ENCODE results near the gene ZSCAN23. TPM values are rescaled to one million over a fixed set of nuclear protein-coding genes. Genes with fewer than 3 reads are reported as not detected.
"Not testable (repeated sequence)": the region's sequence is repeated elsewhere in the genome, so short reads cannot be mapped to it uniquely, and the experiment has no call there.

Gene ZSCAN23
- total RNA-seq, 3 donors from 2014 or later, result 0.46 to 0.76 (median 0.69) TPM

DNA sequence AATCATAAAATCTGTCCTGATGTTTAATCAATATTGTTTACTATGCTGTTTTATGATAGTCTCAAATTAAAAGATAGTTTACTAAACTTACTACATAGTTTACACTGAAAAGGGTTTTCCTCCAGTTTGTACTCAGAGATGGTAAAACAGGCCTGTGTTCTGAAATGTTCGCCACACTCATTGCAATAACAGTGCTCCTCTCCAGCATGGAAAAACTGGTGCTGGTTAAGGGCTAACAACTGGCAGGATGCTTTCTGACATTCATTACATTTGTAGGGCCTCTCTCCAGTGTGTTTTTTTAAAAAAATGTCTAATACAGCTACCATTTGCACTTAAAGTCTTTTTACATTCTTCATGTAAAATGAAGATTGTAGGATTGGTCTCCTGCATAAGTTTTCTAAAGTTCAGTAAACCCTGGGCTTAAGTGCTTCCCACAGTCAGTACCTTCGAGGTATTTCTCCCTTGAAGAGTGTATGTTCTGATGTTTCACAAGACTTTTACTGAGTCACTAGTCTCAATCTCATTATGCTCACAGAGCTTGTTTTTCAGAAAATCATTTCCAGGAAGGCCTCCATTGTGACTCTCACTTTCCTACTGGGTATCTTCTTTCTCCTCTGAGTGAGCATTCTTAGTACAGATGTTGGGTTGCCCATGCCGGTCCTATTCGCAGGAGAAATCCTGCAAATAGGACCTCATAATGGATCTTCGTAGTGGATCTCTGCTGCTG is 35.1 kb downstream of the ZSCAN23 start:
- H3K4me1 Mint-ChIP-seq (ENCODE audit: low read depth), result peaks cover 2% of the 10 kb centered on the region
- no peaks in the 10 kb centered on the region for H3K9me3 Mint-ChIP-seq
- no peaks in the 10 kb centered on the region for H3K36me3 Mint-ChIP-seq (ENCODE audit: insufficient read depth)
- H3K27me3 Mint-ChIP-seq (ENCODE audit: low read depth), result peaks cover 30% of the 10 kb centered on the region
- H3K4me3 Mint-ChIP-seq, result no peak overlapping the region
- no peak for DNase-seq
- peak; percentile 70 to 73 for ATAC-seq

DNA sequence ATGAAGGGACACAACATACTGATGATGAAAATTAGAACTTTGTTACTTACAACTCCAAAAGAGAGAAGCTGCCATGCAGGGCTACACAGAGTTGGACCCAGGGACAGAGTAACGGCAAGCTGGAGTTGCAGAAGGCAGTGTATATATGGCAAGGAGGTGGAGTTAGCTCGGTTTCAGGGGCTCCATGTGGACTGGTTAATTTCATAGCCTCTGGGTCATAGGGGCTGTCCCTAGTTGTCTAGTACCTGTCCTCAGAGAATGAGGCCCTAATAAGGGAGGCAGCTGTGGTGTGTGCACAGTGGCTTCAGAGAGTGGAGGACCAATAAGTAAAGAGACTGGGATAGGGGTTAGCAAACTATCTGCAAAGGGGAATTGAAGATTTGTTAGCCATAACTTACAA is 35.9 kb downstream of the ZSCAN23 start:
- Mint-ChIP-seq H3K4me3 (no peak overlapping the region), H3K4me1 (ENCODE audit: low read depth) (peaks cover 2% of the 10 kb centered on the region), H3K27me3 (ENCODE audit: low read depth) (peaks cover 27% of the 10 kb centered on the region), H3K36me3 (ENCODE audit: insufficient read depth) (no peaks in the 10 kb centered on the region), H3K9me3 (no peaks in the 10 kb centered on the region)
- ATAC-seq (no peak), DNase-seq (no peak)

DNA sequence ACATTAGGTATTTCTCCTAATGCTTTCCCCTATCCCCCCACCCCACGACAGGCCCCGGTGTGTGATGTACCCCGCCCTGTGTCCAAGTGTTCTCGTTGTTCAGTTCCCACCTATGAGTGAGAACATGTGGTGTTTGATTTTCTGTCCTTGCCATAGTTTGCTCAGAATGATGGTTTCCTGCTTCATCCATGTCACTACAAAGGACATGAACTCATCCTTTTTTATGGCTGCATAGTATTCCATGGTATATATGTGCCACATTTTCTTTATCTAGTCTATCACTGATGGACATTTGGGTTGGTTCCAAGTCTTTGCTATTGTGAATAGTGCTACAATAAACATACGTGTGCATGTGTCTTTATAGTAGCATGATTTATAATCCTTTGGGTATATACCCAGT is 39.4 kb downstream of the ZSCAN23 start:
- not testable (repeated sequence) for H3K4me3 Mint-ChIP-seq; H3K9me3 Mint-ChIP-seq; ATAC-seq; H3K4me1 Mint-ChIP-seq (ENCODE audit: low read depth); H3K36me3 Mint-ChIP-seq (ENCODE audit: insufficient read depth); DNase-seq
- peaks cover 18% of the 10 kb centered on the region for H3K27me3 Mint-ChIP-seq (ENCODE audit: low read depth)

DNA sequence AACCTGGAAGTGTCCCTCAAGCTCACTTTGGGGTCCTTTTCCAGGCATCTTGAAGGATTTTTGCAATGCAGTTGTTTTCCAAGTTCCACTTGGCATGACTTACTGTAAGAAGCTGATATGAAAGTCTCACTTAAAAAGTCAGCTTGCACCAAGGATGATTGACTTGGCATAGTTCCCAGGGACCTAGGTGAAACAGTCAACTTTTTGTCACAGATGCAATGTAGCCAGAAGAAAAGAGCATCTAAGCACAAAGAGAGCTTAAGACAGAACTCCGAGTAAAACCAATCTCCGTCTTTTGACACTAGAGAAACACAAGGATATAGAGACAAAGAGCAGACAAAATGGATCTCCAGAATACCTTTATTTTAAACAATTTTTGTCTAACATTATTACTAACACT is 41.1 kb downstream of the ZSCAN23 start:
- no peak for ATAC-seq
- Mint-ChIP-seq H3K4me3 (no peak overlapping the region), H3K4me1 (ENCODE audit: low read depth) (peaks cover 19% of the 10 kb centered on the region), H3K27me3 (ENCODE audit: low read depth) (peaks cover 18% of the 10 kb centered on the region), H3K9me3 (no peaks in the 10 kb centered on the region), H3K36me3 (ENCODE audit: insufficient read depth) (peaks cover 10% of the 10 kb centered on the region)
- no peak for DNase-seq

DNA sequence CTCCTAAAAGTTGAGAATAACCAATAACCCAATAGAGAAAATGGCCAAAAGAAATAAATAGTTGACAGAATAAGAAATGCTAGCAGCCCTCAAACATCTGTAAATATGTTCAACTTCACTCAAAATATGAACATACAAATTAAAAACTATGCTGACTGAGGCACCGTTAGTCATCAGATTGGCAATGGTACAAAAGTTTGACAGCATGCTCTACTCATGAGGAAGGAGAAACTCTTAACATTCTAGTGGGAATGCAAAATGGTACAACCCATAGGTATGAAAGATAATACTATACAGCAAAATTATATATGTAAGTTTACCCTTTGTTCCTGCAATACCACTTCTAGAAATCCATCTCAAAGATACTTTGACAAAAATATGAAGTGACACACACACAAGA is 42.1 kb downstream of the ZSCAN23 start:
- Mint-ChIP-seq H3K36me3 (ENCODE audit: insufficient read depth) (peaks cover 16% of the 10 kb centered on the region), H3K9me3 (no peaks in the 10 kb centered on the region), H3K4me3 (no peak overlapping the region), H3K4me1 (ENCODE audit: low read depth) (peaks cover 28% of the 10 kb centered on the region), H3K27me3 (ENCODE audit: low read depth) (peaks cover 17% of the 10 kb centered on the region)
- no peak for DNase-seq
- ATAC-seq, result no peak

DNA sequence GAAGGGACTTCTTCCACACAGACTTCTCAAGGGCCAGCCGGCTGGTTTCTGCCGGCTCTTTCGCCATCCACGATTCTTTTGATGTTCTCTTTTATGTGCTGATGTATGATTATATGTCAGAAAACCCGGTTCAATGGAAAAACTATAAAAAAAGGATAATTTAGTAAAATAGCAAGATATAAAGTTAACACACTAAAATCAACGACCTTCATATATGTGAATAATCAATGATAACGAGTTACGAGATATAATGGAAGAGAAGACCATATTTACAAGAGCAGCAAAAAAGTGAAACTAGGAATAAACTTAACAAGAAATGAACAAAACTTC is 43.2 kb downstream of the ZSCAN23 start:
- Mint-ChIP-seq H3K9me3 (no peaks in the 10 kb centered on the region), H3K4me1 (ENCODE audit: low read depth) (peaks cover 38% of the 10 kb centered on the region), H3K27me3 (ENCODE audit: low read depth) (peaks cover 17% of the 10 kb centered on the region), H3K36me3 (ENCODE audit: insufficient read depth) (peaks cover 22% of the 10 kb centered on the region), H3K4me3 (peak overlapping the region; percentile 92)
- DNase-seq (no peak), ATAC-seq (no peak)

DNA sequence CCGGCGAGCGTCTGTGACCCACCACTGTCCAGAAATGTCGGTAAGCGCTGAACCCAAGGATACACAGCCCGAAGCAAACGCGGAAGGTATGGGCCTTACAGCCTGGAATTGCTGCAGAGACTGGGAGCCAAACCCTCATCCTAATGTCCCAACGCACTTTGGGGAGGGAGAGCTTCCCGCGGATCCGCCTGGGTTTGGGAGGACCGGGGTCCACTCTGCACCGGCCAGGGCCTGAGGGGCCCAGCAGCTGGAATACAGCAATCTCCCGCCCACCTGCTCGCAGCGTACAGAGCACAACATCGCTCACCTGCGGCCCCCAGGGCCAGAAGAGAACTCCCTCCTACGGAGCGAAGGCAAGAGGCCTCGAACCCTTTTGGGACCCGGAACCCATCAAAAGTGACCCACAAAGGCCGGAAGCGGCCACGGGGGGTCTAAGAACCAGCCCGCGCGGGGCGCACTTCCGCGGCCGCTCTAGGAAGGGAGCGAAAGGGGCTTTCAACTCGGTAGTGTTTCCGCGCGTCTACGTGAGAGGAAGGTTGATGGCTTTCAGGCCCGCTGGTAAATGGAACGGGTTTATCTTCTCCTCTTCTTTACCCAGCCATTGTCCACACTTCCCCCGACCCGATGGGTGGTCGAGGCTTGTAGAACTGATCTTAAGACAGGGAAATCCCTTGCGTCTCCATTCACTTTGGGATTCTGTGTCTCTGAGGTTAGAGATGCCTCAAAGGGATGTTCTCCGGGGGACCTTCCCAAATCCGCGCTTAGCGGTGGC is 43.8 kb downstream of the ZSCAN23 start, which contains the start of gene ZSCAN12:
TSS of gene ZSCAN12 (minus strand) at position 398 of the 772 bp plus-strand sequence. CDS start 1,342 bp downstream, outside the sequence.
- Mint-ChIP-seq H3K4me3 (peak within 1 kb of the TSS; percentile 92), H3K9me3 (no peaks in the 10 kb centered on the region), H3K27me3 (ENCODE audit: low read depth) (peaks cover 15% of the 10 kb centered on the region), H3K4me1 (ENCODE audit: low read depth) (peaks cover 39% of the 10 kb centered on the region), H3K36me3 (ENCODE audit: insufficient read depth) (peaks cover 23% of the 10 kb centered on the region)
- DNase-seq (peak; percentile 78), ATAC-seq (peak; percentile 98)

DNA sequence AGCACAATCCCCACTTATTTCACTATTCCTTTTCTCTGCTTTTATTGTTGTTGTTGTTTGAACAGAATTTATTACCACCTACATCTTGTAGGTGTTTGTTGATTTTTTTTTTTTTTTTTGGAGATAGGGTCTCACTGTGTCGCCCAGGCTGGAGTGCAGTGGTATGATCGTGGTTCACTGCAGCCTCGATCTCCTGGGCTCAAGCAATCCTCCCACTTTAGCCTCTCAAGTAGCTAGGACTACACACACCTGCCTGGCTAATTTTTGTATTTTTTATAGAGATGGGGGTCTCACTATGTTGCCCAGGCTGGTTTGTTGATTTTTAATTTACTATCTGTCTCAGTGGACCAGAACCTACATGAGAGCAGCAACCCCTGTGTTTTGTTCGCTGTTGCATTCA is 47.4 kb downstream of the ZSCAN23 start:
- H3K27me3 Mint-ChIP-seq (ENCODE audit: low read depth), result no peaks in the 10 kb centered on the region
- no peaks in the 10 kb centered on the region for H3K9me3 Mint-ChIP-seq
- no peak overlapping the region for H3K4me3 Mint-ChIP-seq
- H3K36me3 Mint-ChIP-seq (ENCODE audit: insufficient read depth), result peaks cover 46% of the 10 kb centered on the region
- ATAC-seq, result no peak
- H3K4me1 Mint-ChIP-seq (ENCODE audit: low read depth), result peaks cover 43% of the 10 kb centered on the region
- DNase-seq, result no peak

DNA sequence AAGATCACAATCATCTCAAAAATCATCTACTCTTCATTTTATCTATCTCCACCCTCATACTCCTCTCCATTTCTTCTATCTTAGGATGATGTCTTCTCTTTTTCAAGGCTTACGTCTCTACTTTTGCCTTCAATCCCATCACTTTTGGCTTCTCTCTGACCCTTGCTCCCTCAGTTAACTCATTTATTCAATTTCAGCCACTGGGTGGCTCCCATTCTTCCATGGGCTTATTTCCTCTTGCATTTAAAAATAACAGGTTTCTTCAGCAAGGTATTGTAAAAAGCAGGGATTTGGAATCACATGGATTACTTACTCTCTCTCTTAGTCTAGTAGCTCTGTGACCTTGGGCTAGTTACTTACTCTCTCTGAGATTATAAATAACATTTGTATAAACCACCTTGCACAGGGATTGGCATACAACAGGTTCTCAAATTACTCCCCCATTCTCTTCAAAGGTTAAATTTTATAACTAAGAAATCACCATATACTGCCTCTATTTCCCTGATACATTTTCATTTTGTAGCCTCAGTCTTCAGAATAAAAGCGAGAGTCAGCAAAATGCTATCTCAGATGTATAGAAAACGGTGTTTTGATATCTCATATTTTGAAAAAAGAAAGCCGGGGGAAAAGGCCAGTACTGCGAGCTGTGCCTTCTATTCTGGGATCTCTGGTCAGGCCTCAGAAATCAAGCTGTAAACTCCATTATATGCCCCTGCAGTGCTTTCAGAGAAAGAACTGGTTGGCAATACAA is 49.2 kb downstream of the ZSCAN23 start:
- Mint-ChIP-seq H3K4me3 (no peak overlapping the region), H3K4me1 (ENCODE audit: low read depth) (peaks cover 37% of the 10 kb centered on the region), H3K36me3 (ENCODE audit: insufficient read depth) (peaks cover 62% of the 10 kb centered on the region), H3K27me3 (ENCODE audit: low read depth) (no peaks in the 10 kb centered on the region), H3K9me3 (no peaks in the 10 kb centered on the region)
- DNase-seq (no peak), ATAC-seq (no peak)

DNA sequence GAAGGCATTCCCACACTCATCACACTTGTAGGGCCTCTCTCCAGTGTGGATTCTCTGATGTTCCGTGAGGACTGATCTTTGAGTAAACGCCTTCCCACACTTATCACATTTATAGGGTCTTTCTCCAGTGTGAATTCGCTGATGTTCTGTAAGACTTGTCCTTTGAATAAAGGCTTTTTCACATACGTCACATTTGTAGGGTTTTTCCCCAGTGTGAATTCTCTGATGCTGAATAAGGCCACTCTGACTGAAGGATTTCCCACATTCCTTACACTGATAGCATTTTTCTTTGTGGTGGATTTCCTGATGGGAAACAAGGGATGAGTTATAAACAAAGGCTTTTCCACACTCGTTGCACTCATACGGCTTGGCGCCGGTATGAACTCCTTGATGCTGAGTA is 52.6 kb downstream of the ZSCAN23 start:
- Mint-ChIP-seq H3K4me1 (ENCODE audit: low read depth) (peaks cover 15% of the 10 kb centered on the region), H3K4me3 (no peak overlapping the region), H3K9me3 (no peaks in the 10 kb centered on the region), H3K27me3 (ENCODE audit: low read depth) (no peaks in the 10 kb centered on the region), H3K36me3 (ENCODE audit: insufficient read depth) (peaks cover 68% of the 10 kb centered on the region)
- DNase-seq (no peak), ATAC-seq (no peak)

DNA sequence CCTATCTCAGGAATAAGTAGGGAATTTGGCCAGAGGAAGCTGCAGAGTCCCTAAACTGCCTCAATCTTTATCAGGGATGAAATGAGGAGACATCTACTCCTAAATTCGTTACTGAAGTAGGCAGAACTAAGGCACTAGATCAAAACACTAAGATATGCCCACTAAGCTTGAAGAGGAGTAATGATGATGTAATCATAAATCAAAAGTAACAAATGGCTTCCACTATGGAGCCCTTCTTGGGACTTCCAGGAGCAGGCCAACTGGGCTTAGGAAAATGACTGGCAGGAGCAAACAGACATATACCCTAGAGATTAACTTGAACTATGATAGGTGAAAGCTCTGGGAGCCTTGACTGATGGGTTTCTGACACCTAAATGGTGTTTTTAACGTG is 59.2 kb downstream of the ZSCAN23 start:
- DNase-seq (no peak), ATAC-seq (no peak)
- Mint-ChIP-seq H3K4me3 (no peak overlapping the region), H3K9me3 (peaks cover 5% of the 10 kb centered on the region), H3K36me3 (ENCODE audit: insufficient read depth) (peaks cover 67% of the 10 kb centered on the region), H3K27me3 (ENCODE audit: low read depth) (no peaks in the 10 kb centered on the region), H3K4me1 (ENCODE audit: low read depth) (peaks cover 8% of the 10 kb centered on the region)

DNA sequence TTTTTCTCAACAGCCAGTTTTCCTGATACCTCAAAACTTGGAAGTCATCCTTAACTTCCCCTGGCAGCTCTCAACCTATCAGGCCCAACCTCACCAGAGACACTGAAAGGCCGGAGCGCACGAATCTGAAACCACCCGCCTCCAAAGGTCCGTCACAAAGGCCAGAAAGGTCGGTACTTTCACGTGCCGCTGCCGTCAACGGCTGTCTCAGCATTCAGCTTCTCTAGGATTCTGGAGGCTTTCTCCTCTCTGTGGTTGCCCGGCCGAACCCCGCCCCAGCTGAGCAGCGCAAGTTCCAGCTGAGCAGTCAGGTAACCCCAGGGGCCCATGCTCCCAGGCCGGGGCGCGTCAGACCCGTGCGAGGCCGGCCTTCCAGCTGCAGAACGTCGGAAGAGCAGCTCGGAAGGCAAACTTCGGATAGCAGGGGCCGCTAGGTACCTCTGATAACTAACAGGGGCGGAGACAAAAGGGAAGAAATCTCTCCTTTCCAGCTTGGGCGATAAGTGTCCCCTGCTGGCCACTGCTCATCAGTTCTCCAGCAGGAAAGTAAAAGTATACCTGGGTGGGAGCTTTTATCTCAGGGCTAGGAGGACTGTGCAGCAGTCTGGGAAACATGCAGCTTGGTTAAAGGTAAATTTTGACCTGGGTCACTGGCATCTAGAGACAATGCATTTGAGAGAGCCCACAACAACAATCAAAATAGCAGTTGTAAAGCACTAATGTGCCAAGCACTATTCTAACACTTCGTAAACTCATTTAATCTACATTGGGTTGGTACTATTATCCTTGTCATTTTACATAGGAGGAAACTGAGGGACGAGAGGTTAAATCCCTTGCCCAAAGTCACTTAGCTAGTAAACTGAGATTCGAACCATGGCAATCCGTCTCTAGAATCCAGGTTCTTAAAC is 59.8 kb downstream of the ZSCAN23 start:
- ATAC-seq (peak; percentile 50 to 81), DNase-seq (peak; percentile 28)
- H3K9me3 Mint-ChIP-seq, result peaks cover 5% of the 10 kb centered on the region
- peak overlapping the region; percentile 55 for H3K4me3 Mint-ChIP-seq
- no peaks in the 10 kb centered on the region for H3K27me3 Mint-ChIP-seq (ENCODE audit: low read depth)
- peaks cover 8% of the 10 kb centered on the region for H3K4me1 Mint-ChIP-seq (ENCODE audit: low read depth)
- H3K36me3 Mint-ChIP-seq (ENCODE audit: insufficient read depth), result peaks cover 66% of the 10 kb centered on the region
